A549 (cell line): Measurements from ENCODE around the gene JHY. TPM values are rescaled to one million over a fixed set of nuclear protein-coding genes. Genes with fewer than 3 reads are reported as not detected.

ENCODE experiments used
- ATAC-seq, 2 experiments: fragments of 200-7000 bp in 1 of 2; fragments of >200 bp in 1 of 2; cut with Nextera tagmentation in 1 of 2; cut with Tn5 transposase in 1 of 2; 3 replicates each; pipeline versions ENCODE4 v1.8.0 to v1.9.1; 2018 to 2020; ENCODE audit warnings: mild to moderate bottlenecking in 1 of 2, moderate library complexity in 1 of 2
- CTCF ChIA-PET: fragments of 300-600 bp; sonication (Branson Sonifier 250); formaldehyde crosslinking; extraction: SDS; loops from one replicate; lab custom pipeline; 2021; ENCODE audit warnings: antibody characterized with exemption, inconsistent platforms; lab: Yijun Ruan, JAX
- POLR2A ChIA-PET: fragments of 350-600 bp; formaldehyde crosslinking; extraction: SDS; loops from one replicate; lab custom pipeline; 2021; ENCODE audit warnings: antibody characterized with exemption, inconsistent platforms; lab: Yijun Ruan, JAX
- DNase-seq, 2 experiments: peaks; one replicate each; pipeline versions ENCODE4 v3.0.0 to v3.0.0-alpha.2; 2011 to 2016; ENCODE audit warnings: low read depth in 1 of 2, low spot score in 1 of 2
- FAIRE-seq: peaks from 2 replicates; lab custom pipeline; 2011; peaks lifted over from hg19 to GRCh38; lab: Jason Lieb, UNC
- H3K27ac ChIP-seq, 2 experiments: fragments of >200 bp; sonication (Bioruptor Twin); formaldehyde crosslinking; 3 replicates each; pipeline ENCODE4 v1.5.1; 2016 to 2017
- H3K4me1 ChIP-seq: fragments of >200 bp; sonication (Bioruptor Twin); formaldehyde crosslinking; 3 replicates; pipeline ENCODE4 v1.6.1; 2016
- H3K4me2 ChIP-seq: fragments of >200 bp; sonication (Bioruptor Twin); formaldehyde crosslinking; 3 replicates; pipeline ENCODE4 v1.6.1; 2016
- H3K4me3 ChIP-seq: fragments of >200 bp; sonication (Bioruptor Twin); formaldehyde crosslinking; 3 replicates; pipeline ENCODE4 v1.5.1; 2016
- H3K9me3 ChIP-seq: fragments of >200 bp; sonication (Bioruptor Twin); formaldehyde crosslinking; 3 replicates; pipeline ENCODE4 v1.6.1; 2016
- CBX2 ChIP-seq: fragments of 200-600 bp; sonication (generic); IDR thresholded peaks from 2 replicates; pipeline ENCODE4 v1.6.1; 2016; ENCODE audit warnings: low read depth, mild to moderate bottlenecking, borderline replicate concordance
- CTCF ChIP-seq: fragments of >200 bp; sonication (Bioruptor Twin); formaldehyde crosslinking; IDR thresholded peaks from 3 replicates; pipeline ENCODE4 v1.5.1; 2016
- EHF ChIP-seq: fragments of 250-450 bp; sonication (Bioruptor Pico); IDR thresholded peaks from 2 replicates; pipeline ENCODE4 v1.5.0; 2020; ENCODE audit warnings: mild to moderate bottlenecking
- EHMT2 ChIP-seq: fragments of 200-600 bp; sonication (generic); IDR thresholded peaks from 2 replicates; pipeline ENCODE4 v1.6.1; 2016; ENCODE audit warnings: antibody characterized with exemption, low read depth, mild to moderate bottlenecking, moderate library complexity
- FOXS1 ChIP-seq: fragments of 250-450 bp; sonication (Bioruptor Pico); IDR thresholded peaks from 2 replicates; pipeline ENCODE4 v1.5.0; 2020; ENCODE audit warnings: mild to moderate bottlenecking, moderate library complexity
- HOXB5 ChIP-seq: fragments of 250-450 bp; sonication (Bioruptor Pico); IDR thresholded peaks from 2 replicates; pipeline ENCODE4 v1.5.0; 2020; ENCODE audit warnings: mild to moderate bottlenecking, moderate library complexity
- JUNB ChIP-seq: fragments of >200 bp; sonication (Bioruptor Twin); formaldehyde crosslinking; IDR thresholded peaks from 2 replicates; pipeline ENCODE4 v1.6.1; 2016
- KDM1A ChIP-seq: fragments of 200-600 bp; sonication (generic); IDR thresholded peaks from 2 replicates; pipeline ENCODE4 v1.6.1; 2016; ENCODE audit warnings: low read depth, mild to moderate bottlenecking
- RAD21 ChIP-seq, 2 experiments: fragments of >200 bp in 1 of 2; sonication (Bioruptor Twin) in 1 of 2; formaldehyde crosslinking in 1 of 2; IDR thresholded peaks in 1 of 2; conservative IDR thresholded peaks in 1 of 2; 2 replicates in 1 of 2; 3 replicates in 1 of 2; pipeline ENCODE4 v1.6.1; 2012 to 2018; ENCODE audit warnings: inconsistent platforms in 1 of 2
- RARB ChIP-seq: fragments of 250-450 bp; sonication (Bioruptor Pico); IDR thresholded peaks from 2 replicates; pipeline ENCODE4 v1.8.0; 2021; ENCODE audit warnings: mild to moderate bottlenecking, moderate library complexity
- REST ChIP-seq: fragments of 200-600 bp; sonication (generic); IDR thresholded peaks from 2 replicates; pipeline ENCODE4 v1.6.1; 2016; ENCODE audit warnings: antibody characterized with exemption, mild to moderate bottlenecking, moderate library complexity
- RFX5 ChIP-seq: fragments of 450-650 bp; IDR thresholded peaks from 2 replicates; pipeline ENCODE4 v1.7.1; 2014; ENCODE audit warnings: antibody characterized with exemption, mild to moderate bottlenecking, moderate library complexity
- TFCP2L1 ChIP-seq: fragments of 250-450 bp; sonication (Bioruptor Pico); IDR thresholded peaks from 2 replicates; pipeline ENCODE4 v1.5.0; 2021; ENCODE audit warnings: mild to moderate bottlenecking
- ZSCAN20 ChIP-seq: fragments of 250-450 bp; sonication (Bioruptor Pico); IDR thresholded peaks from 2 replicates; pipeline ENCODE4 v1.8.0; 2022; ENCODE audit warnings: mild to moderate bottlenecking, moderate library complexity
- WGBS: methylation state at CpG from one replicate; pipeline ENCODE4 v1.1.6; 2017; ENCODE audit errors: missing lambda C conversion rate; 5-methylcytosine and 5-hydroxymethylcytosine counted together
- polyA plus RNA-seq, 4 experiments: library from polyadenylated mRNA; depleted of rRNA in 3 of 4; stranded (reverse); fragments of >200 nt; fragmentation: RNase III in 1 of 4; extraction: RNeasy Plus Mini Kit Qiagen cat#74134 plus additional on column Dnase treatment in 1 of 4; gene quantifications; 2 replicates in 3 of 4; 3 replicates in 1 of 4; pipeline ENCODE4 v1.2.3, GENCODE V29; 2011 to 2017
- TF ChIP-seq, protein P1 (sequence below): IDR thresholded peaks from 2 replicates; pipeline ENCODE4 v1.6.1; 2012
- TF ChIP-seq, protein P2 (sequence below): fragments of >200 bp; sonication (Bioruptor Twin); formaldehyde crosslinking; IDR thresholded peaks from 3 replicates; pipeline ENCODE4 v1.6.1; 2016

The JHY gene
- polyA plus RNA-seq, 2 of the 4 experiments (the other 2 are of a cell fraction), result 3.4 to 6.9 TPM

GRCh38 chr11:122902951-122903350, 20.4 kb downstream of the JHY start:
- FAIRE-seq, result no peak

GRCh38 chr11:122910775-122911174, 28.2 kb downstream of the JHY start:
- Histone ChIP-seq H3K4me1 (no peaks in the 10 kb centered on the region), H3K27ac (no peak overlapping the region), H3K4me3 (no peak overlapping the region), H3K9me3 (no peaks in the 10 kb centered on the region), H3K4me2 (no peak overlapping the region)
- 57% methylated on average over 4 of the region's 4 CpGs for WGBS
- peak in 1 of 2 experiments; percentile 32; a peak in 1 of 6 replicates for ATAC-seq
- FAIRE-seq, result no peak
- ChIA-PET CTCF (interaction anchor here (1.3 kb wide), 1 partner anchor 112 kb away, joined by 5 read pairs; no protein-coding TSS in a partner anchor), POLR2A (no interaction called here)
- TF ChIP-seq RAD21 (conservative IDR thresholded peaks at IDR 0.05 in 1 of 2, IDR thresholded peaks at IDR 0.05 in 1 of 2) (peak; percentile 40 to 59), CTCF (peak; percentile 36), HOXB5 (CRISPR knock-in tag) (no peak), EHMT2 (no peak), CBX2 (no peak), JUNB (no peak)
- TF ChIP-seq, protein P1, sequence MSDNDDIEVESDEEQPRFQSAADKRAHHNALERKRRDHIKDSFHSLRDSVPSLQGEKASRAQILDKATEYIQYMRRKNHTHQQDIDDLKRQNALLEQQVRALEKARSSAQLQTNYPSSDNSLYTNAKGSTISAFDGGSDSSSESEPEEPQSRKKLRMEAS, result no peak
- TF ChIP-seq, protein P2, sequence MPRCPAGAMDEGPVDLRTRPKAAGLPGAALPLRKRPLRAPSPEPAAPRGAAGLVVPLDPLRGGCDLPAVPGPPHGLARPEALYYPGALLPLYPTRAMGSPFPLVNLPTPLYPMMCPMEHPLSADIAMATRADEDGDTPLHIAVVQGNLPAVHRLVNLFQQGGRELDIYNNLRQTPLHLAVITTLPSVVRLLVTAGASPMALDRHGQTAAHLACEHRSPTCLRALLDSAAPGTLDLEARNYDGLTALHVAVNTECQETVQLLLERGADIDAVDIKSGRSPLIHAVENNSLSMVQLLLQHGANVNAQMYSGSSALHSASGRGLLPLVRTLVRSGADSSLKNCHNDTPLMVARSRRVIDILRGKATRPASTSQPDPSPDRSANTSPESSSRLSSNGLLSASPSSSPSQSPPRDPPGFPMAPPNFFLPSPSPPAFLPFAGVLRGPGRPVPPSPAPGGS, result no peak
- peak in 1 of 2 experiments; percentile 29 for DNase-seq

More at GRCh38 chr11:122902951-122903350, 20.4 kb downstream of the JHY start:
- POLR2A ChIA-PET, result no interaction called here
- 91% methylated on average over 4 of the region's 4 CpGs for WGBS
- H3K9me3 ChIP-seq, result no peaks in the 10 kb centered on the region
- CTCF ChIA-PET, result interaction anchor here (0.6 kb wide), 2 partner anchors 129 to 144 kb away, joined by 3 to 4 read pairs; no protein-coding TSS in a partner anchor
- H3K27ac ChIP-seq, result no peak overlapping the region
- TF ChIP-seq EHF (CRISPR knock-in tag), result no peak
- no peak for TF ChIP-seq RARB
- no peak for TF ChIP-seq ZSCAN20 (CRISPR knock-in tag)
- TF ChIP-seq TFCP2L1 (CRISPR knock-in tag), result no peak
- TF ChIP-seq EHMT2, result no peak
- no peak for TF ChIP-seq KDM1A
- TF ChIP-seq RFX5, result no peak
- no peak for TF ChIP-seq REST
- TF ChIP-seq FOXS1 (CRISPR knock-in tag), result no peak
- peaks cover under 1% of the 10 kb centered on the region; the same call in 1 of the 3 replicates for H3K4me1 ChIP-seq
- no peak overlapping the region for H3K4me3 ChIP-seq
- no peak overlapping the region for H3K4me2 ChIP-seq
- DNase-seq, result no peak
- no peak for ATAC-seq
